DND-41 (cell line): Measurements from ENCODE around the gene DGUOK.

Source experiments
- EZH2 ChIP-seq: IDR thresholded peaks from 3 replicates; pipeline ENCODE4 v1.6.1; 2012; ENCODE audit warnings: borderline replicate concordance, low read depth, mild to moderate bottlenecking, moderate library complexity, low read length, inconsistent platforms; ENCODE audit not compliant: severe bottlenecking
- TF ChIP-seq, protein P1 (sequence below): IDR thresholded peaks from 2 replicates; pipeline ENCODE4 v1.5.1; 2012; ENCODE audit warnings: borderline replicate concordance, low read length, moderate library complexity, mild to moderate bottlenecking; ENCODE audit not compliant: poor library complexity, severe bottlenecking; ENCODE audit errors: extremely low read depth

DNA sequence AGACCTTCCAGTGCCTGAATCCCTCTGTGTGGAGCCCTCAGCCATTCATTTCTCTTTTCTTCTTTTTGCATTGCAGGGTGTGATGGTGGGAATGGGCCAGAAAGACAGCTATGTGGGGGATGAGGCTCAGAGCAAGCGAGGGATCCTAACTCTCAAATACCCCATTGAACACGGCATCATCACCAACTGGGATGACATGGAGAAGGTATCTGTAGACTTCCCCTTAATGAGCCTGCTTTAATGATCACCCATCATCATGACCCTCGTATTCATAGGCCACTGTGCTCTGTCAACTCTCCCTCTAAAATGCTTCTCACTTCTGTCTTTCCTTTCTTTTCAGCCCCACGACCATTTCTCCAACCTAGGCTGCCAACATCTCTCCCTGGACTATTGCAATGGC lies 24.4 kb upstream of the DGUOK start:
- TF ChIP-seq, protein P1, sequence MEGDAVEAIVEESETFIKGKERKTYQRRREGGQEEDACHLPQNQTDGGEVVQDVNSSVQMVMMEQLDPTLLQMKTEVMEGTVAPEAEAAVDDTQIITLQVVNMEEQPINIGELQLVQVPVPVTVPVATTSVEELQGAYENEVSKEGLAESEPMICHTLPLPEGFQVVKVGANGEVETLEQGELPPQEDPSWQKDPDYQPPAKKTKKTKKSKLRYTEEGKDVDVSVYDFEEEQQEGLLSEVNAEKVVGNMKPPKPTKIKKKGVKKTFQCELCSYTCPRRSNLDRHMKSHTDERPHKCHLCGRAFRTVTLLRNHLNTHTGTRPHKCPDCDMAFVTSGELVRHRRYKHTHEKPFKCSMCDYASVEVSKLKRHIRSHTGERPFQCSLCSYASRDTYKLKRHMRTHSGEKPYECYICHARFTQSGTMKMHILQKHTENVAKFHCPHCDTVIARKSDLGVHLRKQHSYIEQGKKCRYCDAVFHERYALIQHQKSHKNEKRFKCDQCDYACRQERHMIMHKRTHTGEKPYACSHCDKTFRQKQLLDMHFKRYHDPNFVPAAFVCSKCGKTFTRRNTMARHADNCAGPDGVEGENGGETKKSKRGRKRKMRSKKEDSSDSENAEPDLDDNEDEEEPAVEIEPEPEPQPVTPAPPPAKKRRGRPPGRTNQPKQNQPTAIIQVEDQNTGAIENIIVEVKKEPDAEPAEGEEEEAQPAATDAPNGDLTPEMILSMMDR, result no peak
- TF ChIP-seq EZH2, result no peak
